Heart left ventricle (tissue), 13 donors: Measurements from ENCODE around the gene OR8B12.

ENCODE experiments used
- POLR2A ChIP-seq, 2 donors: fragments of 450-650 bp; IDR thresholded peaks; one replicate each; pipeline ENCODE4 v1.6.1; 2017; ENCODE audit warnings: antibody characterized with exemption in 2 of 2, mild to moderate bottlenecking in 2 of 2, moderate library complexity in 2 of 2
- TF ChIP-seq, protein P1 (sequence below), 12 donors: fragments of 200-600 bp; sonication (generic) in 4 of 12; IDR thresholded peaks; one replicate each; pipeline versions ENCODE4 v1.5.0 to v1.8.0; 2018 to 2022; ENCODE audit warnings: antibody characterized with exemption in 12 of 12, mild to moderate bottlenecking in 5 of 12
- donor health status: ischemic (EF 13 %, LVEDD 7.1; RV severe dilation, severe dysfunction).
- donor health status: DM: no; HTN: yes; CAD: no.
- donor health status: DM: no; HTN: no; CAD: no.
- donor health status: ischemic (EF 25% LVEDD 6.9; RV normal size, moderate dysfunction).
- donor health status: ischemic (EF 25% LVEDD 5.7; RV mildly dilated, moderate dysfunction).
- donor health status: ischemic (EF 35%, LVEDD 5.7; RV mildly dilated, moderate dysfunction).
- donor health status: nonischemic (EF 11% LVEDD 7.7; RV severe dilation, severe dysfunction).
- donor health status: DM: yes; HTN: yes; CAD: no.
- donor health status: PGD.
- donor health status: ischemic (EF 29% LVEDD 5.4; RV normal size, mild dysfunction).
- donor health status: nonischemic (EF 23%, LVEDD 6.1; RV moderate dilation, normal function).

DNA sequence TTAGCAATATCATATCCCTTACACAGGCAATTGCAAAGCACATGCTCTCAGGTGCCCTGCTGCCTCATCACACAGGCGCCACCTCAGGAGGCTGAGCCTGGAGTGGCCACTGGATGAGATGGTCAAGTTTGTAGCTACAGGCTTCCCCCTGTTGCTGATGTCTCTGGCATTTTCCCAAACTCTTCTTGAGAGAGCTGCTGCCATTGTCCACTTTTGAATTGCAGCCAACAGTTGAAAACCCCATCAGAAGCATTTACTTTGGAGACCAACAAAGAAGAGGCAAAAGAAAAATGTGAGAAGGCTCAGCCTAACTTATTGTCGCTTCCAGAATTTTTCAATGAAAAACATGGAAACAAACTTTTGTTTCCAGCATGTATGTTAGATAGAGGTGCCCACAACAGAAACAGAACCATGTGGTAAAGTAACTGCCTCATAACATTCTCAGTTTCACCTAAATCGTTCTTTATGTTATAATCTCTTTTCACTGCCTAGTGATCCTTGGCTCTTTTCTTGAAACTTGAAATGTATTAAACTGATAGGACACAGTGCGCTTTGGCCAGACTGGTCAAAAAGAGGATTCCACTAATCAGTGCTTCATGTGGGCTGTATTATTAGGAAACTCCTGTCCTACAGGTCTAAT, 50.3 kb downstream of the OR8B12 start:
- TF ChIP-seq, protein P1, sequence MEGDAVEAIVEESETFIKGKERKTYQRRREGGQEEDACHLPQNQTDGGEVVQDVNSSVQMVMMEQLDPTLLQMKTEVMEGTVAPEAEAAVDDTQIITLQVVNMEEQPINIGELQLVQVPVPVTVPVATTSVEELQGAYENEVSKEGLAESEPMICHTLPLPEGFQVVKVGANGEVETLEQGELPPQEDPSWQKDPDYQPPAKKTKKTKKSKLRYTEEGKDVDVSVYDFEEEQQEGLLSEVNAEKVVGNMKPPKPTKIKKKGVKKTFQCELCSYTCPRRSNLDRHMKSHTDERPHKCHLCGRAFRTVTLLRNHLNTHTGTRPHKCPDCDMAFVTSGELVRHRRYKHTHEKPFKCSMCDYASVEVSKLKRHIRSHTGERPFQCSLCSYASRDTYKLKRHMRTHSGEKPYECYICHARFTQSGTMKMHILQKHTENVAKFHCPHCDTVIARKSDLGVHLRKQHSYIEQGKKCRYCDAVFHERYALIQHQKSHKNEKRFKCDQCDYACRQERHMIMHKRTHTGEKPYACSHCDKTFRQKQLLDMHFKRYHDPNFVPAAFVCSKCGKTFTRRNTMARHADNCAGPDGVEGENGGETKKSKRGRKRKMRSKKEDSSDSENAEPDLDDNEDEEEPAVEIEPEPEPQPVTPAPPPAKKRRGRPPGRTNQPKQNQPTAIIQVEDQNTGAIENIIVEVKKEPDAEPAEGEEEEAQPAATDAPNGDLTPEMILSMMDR (IDR thresholded peaks at IDR 0.05): no peak
- TF ChIP-seq POLR2A (IDR thresholded peaks at IDR 0.05): no peak
